ES-I3 (cell line): ENCODE results near the gene VCL.
"Not testable (repeated sequence)": the region's sequence is repeated elsewhere in the genome, so short reads cannot be mapped to it uniquely, and the experiment has no call there.

ENCODE experiments used
- H3K36me3 ChIP-seq: 2 replicates; pipeline ENCODE4 v1.6.1; 2013; ENCODE audit warnings: mild to moderate bottlenecking, low read length, control low read depth, moderate library complexity; ENCODE audit not compliant: insufficient read depth
- H3K4me1 ChIP-seq: 2 replicates; pipeline ENCODE4 v1.6.1; 2013; ENCODE audit warnings: mild to moderate bottlenecking, control low read depth, low read length; ENCODE audit not compliant: insufficient read depth
- H3K9ac ChIP-seq: 2 replicates; pipeline ENCODE4 v1.6.1; 2013; ENCODE audit warnings: low read depth, mild to moderate bottlenecking, low read length, moderate library complexity
- H3K9me3 ChIP-seq: 2 replicates; pipeline ENCODE4 v1.6.1; 2013; ENCODE audit warnings: mild to moderate bottlenecking, low read length, moderate library complexity; ENCODE audit not compliant: control insufficient read depth, insufficient read depth

Gene VCL

GRCh38 chr10:73997787-73998622, at the start of gene VCL:
VCL (plus strand) TSS chr10:73998116; CDS start chr10:73998208, 92 bp downstream.
- peaks cover 7% of the 10 kb centered on the region for H3K4me1 ChIP-seq
- H3K9ac ChIP-seq, result peak within 1 kb of the TSS; percentile 93
- H3K36me3 ChIP-seq, result peaks cover 16% of the 10 kb centered on the region
- H3K9me3 ChIP-seq, result no peaks in the 10 kb centered on the region

GRCh38 chr10:73948947-73949633, 48.8 kb upstream of the VCL start:
- no peak overlapping the region for H3K9ac ChIP-seq
- H3K36me3 ChIP-seq, result no peaks in the 10 kb centered on the region
- H3K9me3 ChIP-seq, result 0 out of 2 replicates have a peak, but pooled peaks cover 1% of the 10 kb centered on the region
- H3K4me1 ChIP-seq, result no peaks in the 10 kb centered on the region

GRCh38 chr10:73950155-73950948, 47.6 kb upstream of the VCL start:
- no peaks in the 10 kb centered on the region for H3K36me3 ChIP-seq
- no peak overlapping the region; the same call in 1 of the 2 replicates for H3K9ac ChIP-seq
- H3K4me1 ChIP-seq, result no peaks in the 10 kb centered on the region
- H3K9me3 ChIP-seq, result no peaks in the 10 kb centered on the region

GRCh38 chr10:73953665-73954064, 44.3 kb upstream of the VCL start:
- Histone ChIP-seq H3K9me3 (no peaks in the 10 kb centered on the region), H3K36me3 (no peaks in the 10 kb centered on the region), H3K4me1 (peaks cover 8% of the 10 kb centered on the region; the same call in 1 of the 2 replicates), H3K9ac (no peak overlapping the region)

- Histone ChIP-seq H3K9ac (no peak overlapping the region), H3K9me3 (no peaks in the 10 kb centered on the region), H3K4me1 (peaks cover 8% of the 10 kb centered on the region; the same call in 1 of the 2 replicates), H3K36me3 (no peaks in the 10 kb centered on the region)
These were observed 43.2 kb upstream of the VCL start for GRCh38 chr10:73954737-73955136.

DNA sequence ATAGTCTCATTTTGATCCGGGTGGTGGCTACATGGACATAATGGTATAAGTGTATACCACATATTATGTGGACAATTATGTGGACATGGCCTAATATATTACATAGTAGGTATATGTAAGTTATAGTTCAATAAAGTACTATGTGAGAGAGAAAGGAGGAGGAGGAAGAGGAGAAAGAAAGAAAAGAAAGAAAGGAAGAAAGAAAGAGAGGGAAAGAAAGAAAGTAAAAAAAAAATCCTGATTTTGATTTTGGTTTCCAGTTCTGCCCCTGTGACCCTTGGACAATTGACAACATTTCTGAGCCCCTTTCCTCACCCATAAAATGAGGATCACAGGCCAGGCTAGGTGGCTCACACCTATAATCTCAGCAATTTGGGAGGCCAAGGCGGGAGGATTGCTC, 42.2 kb upstream of the VCL start:
- Histone ChIP-seq H3K9ac (no peak overlapping the region), H3K4me1 (peaks cover 8% of the 10 kb centered on the region; the same call in 1 of the 2 replicates), H3K36me3 (no peaks in the 10 kb centered on the region), H3K9me3 (no peaks in the 10 kb centered on the region)

GRCh38 chr10:73956476-73957359, 41.2 kb upstream of the VCL start:
- Histone ChIP-seq H3K36me3 (no peaks in the 10 kb centered on the region), H3K9ac (no peak overlapping the region), H3K4me1 (peaks cover 8% of the 10 kb centered on the region; the same call in 1 of the 2 replicates), H3K9me3 (no peaks in the 10 kb centered on the region)

GRCh38 chr10:73959484-73960243, 38.3 kb upstream of the VCL start:
- no peak overlapping the region for H3K9ac ChIP-seq
- H3K9me3 ChIP-seq, result no peaks in the 10 kb centered on the region
- H3K4me1 ChIP-seq, result peaks cover 17% of the 10 kb centered on the region
- no peaks in the 10 kb centered on the region for H3K36me3 ChIP-seq

GRCh38 chr10:73962386-73962785, 35.5 kb upstream of the VCL start:
- no peaks in the 10 kb centered on the region for H3K9me3 ChIP-seq
- no peaks in the 10 kb centered on the region for H3K36me3 ChIP-seq
- peaks cover 25% of the 10 kb centered on the region for H3K4me1 ChIP-seq
- no peak overlapping the region for H3K9ac ChIP-seq

- H3K9me3 ChIP-seq, H3K36me3 ChIP-seq, H3K9ac ChIP-seq: not testable (repeated sequence)
- H3K4me1 ChIP-seq, result peaks cover 37% of the 10 kb centered on the region
These were observed 34.4 kb upstream of the VCL start for GRCh38 chr10:73963533-73963932.

DNA sequence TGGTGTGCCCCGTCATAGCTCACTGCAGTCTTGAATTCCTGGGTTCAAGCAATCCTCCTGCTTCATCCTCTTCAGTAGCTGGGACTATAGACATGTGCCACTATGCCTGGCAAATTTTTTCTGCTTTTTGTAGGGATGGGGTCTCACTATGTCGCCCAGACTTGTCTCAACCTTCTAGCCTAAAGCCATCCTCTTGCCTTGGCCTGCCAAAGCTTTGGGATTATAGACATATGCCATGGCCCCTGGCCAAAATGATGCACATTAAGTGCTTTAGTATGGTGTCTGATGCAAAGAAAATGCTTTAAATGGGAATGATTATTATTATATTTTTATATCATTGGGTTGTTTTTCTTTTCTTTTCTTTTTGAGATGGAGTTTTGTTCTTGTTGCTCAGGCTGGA, 33.2 kb upstream of the VCL start:
- peaks cover 47% of the 10 kb centered on the region for H3K4me1 ChIP-seq
- no peaks in the 10 kb centered on the region for H3K36me3 ChIP-seq
- no peaks in the 10 kb centered on the region for H3K9me3 ChIP-seq
- no peak overlapping the region for H3K9ac ChIP-seq

GRCh38 chr10:73965267-73965889, 32.5 kb upstream of the VCL start:
- H3K9ac ChIP-seq, result peak overlapping the region; percentile 61
- H3K36me3 ChIP-seq, H3K9me3 ChIP-seq: not testable (repeated sequence)
- peaks cover 49% of the 10 kb centered on the region for H3K4me1 ChIP-seq
